Measurements from ENCODE around the gene GPR26. TPM values are rescaled to one million over a fixed set of nuclear protein-coding genes. Genes with fewer than 3 reads are reported as not detected.
"Not testable (repeated sequence)": the region's sequence is repeated elsewhere in the genome, so short reads cannot be mapped to it uniquely, and the experiment has no call there.

Gene GPR26
- total RNA-seq, 1 experiment from 2014 or later = not detected

GRCh38 chr10:123715546-123715945, 49.4 kb downstream of the GPR26 start:
- Histone ChIP-seq H3K4me1 (no peaks in the 10 kb centered on the region), H3K27ac (no peak overlapping the region), H3K4me3 (no peak overlapping the region), H3K27me3 (no peaks in the 10 kb centered on the region), H3K36me3 (no peaks in the 10 kb centered on the region), H3K9me3 (replicated peaks) (no peaks in the 10 kb centered on the region)
- DNase-seq = no peak

GRCh38 chr10:123717336-123717735, 51.2 kb downstream of the GPR26 start:
- no peak for DNase-seq
- Histone ChIP-seq H3K36me3 (no peaks in the 10 kb centered on the region), H3K27ac (no peak overlapping the region), H3K4me1 (no peaks in the 10 kb centered on the region), H3K27me3 (no peaks in the 10 kb centered on the region), H3K4me3 (no peak overlapping the region), H3K9me3 (replicated peaks) (no peaks in the 10 kb centered on the region)

- no peak for DNase-seq
- Histone ChIP-seq H3K27me3 (no peaks in the 10 kb centered on the region), H3K27ac (no peak overlapping the region), H3K4me3 (no peak overlapping the region), H3K9me3 (replicated peaks) (no peaks in the 10 kb centered on the region), H3K36me3 (no peaks in the 10 kb centered on the region), H3K4me1 (no peaks in the 10 kb centered on the region)
Observed at GRCh38 chr10:123718544-123719060, 52.4 kb downstream of the GPR26 start.

- Histone ChIP-seq H3K27ac (no peak overlapping the region), H3K9me3 (replicated peaks) (no peaks in the 10 kb centered on the region), H3K4me3 (no peak overlapping the region), H3K36me3 (no peaks in the 10 kb centered on the region), H3K4me1 (no peaks in the 10 kb centered on the region), H3K27me3 (no peaks in the 10 kb centered on the region)
- no peak for DNase-seq
Observed at GRCh38 chr10:123720536-123720935, 54.4 kb downstream of the GPR26 start.

GRCh38 chr10:123721441-123722049, 55.4 kb downstream of the GPR26 start:
- Histone ChIP-seq H3K4me1 (no peaks in the 10 kb centered on the region), H3K9me3 (replicated peaks) (no peaks in the 10 kb centered on the region), H3K4me3 (no peak overlapping the region), H3K27ac (no peak overlapping the region), H3K36me3 (no peaks in the 10 kb centered on the region), H3K27me3 (no peaks in the 10 kb centered on the region)
- DNase-seq = no peak

- H3K4me3 ChIP-seq = no peak overlapping the region
- no peaks in the 10 kb centered on the region for H3K36me3 ChIP-seq
- H3K27ac ChIP-seq = no peak overlapping the region
- no peak for DNase-seq
- no peaks in the 10 kb centered on the region for H3K4me1 ChIP-seq
- H3K9me3 ChIP-seq (replicated peaks) = no peaks in the 10 kb centered on the region
- no peaks in the 10 kb centered on the region for H3K27me3 ChIP-seq
Observed at GRCh38 chr10:123722351-123722750, 56.2 kb downstream of the GPR26 start.

- Histone ChIP-seq H3K4me3 (no peak overlapping the region), H3K4me1 (no peaks in the 10 kb centered on the region), H3K27me3 (no peaks in the 10 kb centered on the region), H3K36me3 (no peaks in the 10 kb centered on the region), H3K27ac (no peak overlapping the region), H3K9me3 (replicated peaks) (no peaks in the 10 kb centered on the region)
- no peak for DNase-seq
Observed at GRCh38 chr10:123724747-123725146, 58.6 kb downstream of the GPR26 start.

- H3K4me1 ChIP-seq = no peaks in the 10 kb centered on the region
- H3K36me3 ChIP-seq = no peaks in the 10 kb centered on the region
Observed at GRCh38 chr10:123726381-123726780, 60.2 kb downstream of the GPR26 start.

GRCh38 chr10:123726836-123727235, 60.7 kb downstream of the GPR26 start:
- no peak for DNase-seq
- Histone ChIP-seq H3K4me3 (no peak overlapping the region), H3K36me3 (no peaks in the 10 kb centered on the region), H3K27me3 (no peaks in the 10 kb centered on the region), H3K9me3 (replicated peaks) (no peaks in the 10 kb centered on the region), H3K27ac (no peak overlapping the region), H3K4me1 (no peaks in the 10 kb centered on the region)

More at GRCh38 chr10:123726381-123726780, 60.2 kb downstream of the GPR26 start:
- no peak for DNase-seq
- no peaks in the 10 kb centered on the region for H3K9me3 ChIP-seq (replicated peaks)
- H3K27ac ChIP-seq = no peak overlapping the region
- H3K4me3 ChIP-seq = no peak overlapping the region
- H3K27me3 ChIP-seq = no peaks in the 10 kb centered on the region

GRCh38 chr10:123729523-123729922, 63.4 kb downstream of the GPR26 start:
- no peak for DNase-seq

GRCh38 chr10:123736917-123737316, 70.8 kb downstream of the GPR26 start:
- H3K36me3 ChIP-seq; H3K9me3 ChIP-seq (replicated peaks); H3K27me3 ChIP-seq; H3K4me1 ChIP-seq; H3K27ac ChIP-seq; H3K4me3 ChIP-seq; DNase-seq: not testable (repeated sequence)

More at GRCh38 chr10:123729523-123729922, 63.4 kb downstream of the GPR26 start:
- Histone ChIP-seq H3K27me3 (no peaks in the 10 kb centered on the region), H3K27ac (no peak overlapping the region), H3K9me3 (replicated peaks) (no peaks in the 10 kb centered on the region), H3K4me1 (no peaks in the 10 kb centered on the region), H3K4me3 (no peak overlapping the region), H3K36me3 (no peaks in the 10 kb centered on the region)

- H3K27me3 ChIP-seq = no peaks in the 10 kb centered on the region
- no peak for DNase-seq
- H3K36me3 ChIP-seq = no peaks in the 10 kb centered on the region
- no peaks in the 10 kb centered on the region for H3K9me3 ChIP-seq (replicated peaks)
- H3K4me3 ChIP-seq = no peak overlapping the region
- H3K27ac ChIP-seq = no peak overlapping the region
- H3K4me1 ChIP-seq = no peaks in the 10 kb centered on the region
Observed at GRCh38 chr10:123741146-123741545, 75.0 kb downstream of the GPR26 start.

- Histone ChIP-seq H3K27ac (no peak overlapping the region), H3K4me1 (no peaks in the 10 kb centered on the region), H3K4me3 (no peak overlapping the region), H3K36me3 (no peaks in the 10 kb centered on the region), H3K27me3 (no peaks in the 10 kb centered on the region), H3K9me3 (replicated peaks) (no peaks in the 10 kb centered on the region)
- DNase-seq = no peak
Observed at GRCh38 chr10:123741711-123742110, 75.6 kb downstream of the GPR26 start.

- no peaks in the 10 kb centered on the region for H3K27me3 ChIP-seq
Observed at GRCh38 chr10:123742751-123743440, 76.7 kb downstream of the GPR26 start.

GRCh38 chr10:123743441-123744223, 77.5 kb downstream of the GPR26 start:
- no peaks in the 10 kb centered on the region for H3K4me1 ChIP-seq
- no peak overlapping the region for H3K27ac ChIP-seq
- H3K9me3 ChIP-seq (replicated peaks) = no peaks in the 10 kb centered on the region
- no peak overlapping the region for H3K4me3 ChIP-seq
- no peaks in the 10 kb centered on the region for H3K27me3 ChIP-seq
- H3K36me3 ChIP-seq = no peaks in the 10 kb centered on the region
- no peak for DNase-seq

More at GRCh38 chr10:123742751-123743440, 76.7 kb downstream of the GPR26 start:
- no peak for DNase-seq
- no peaks in the 10 kb centered on the region for H3K4me1 ChIP-seq
- no peaks in the 10 kb centered on the region for H3K36me3 ChIP-seq
- no peak overlapping the region for H3K4me3 ChIP-seq
- H3K9me3 ChIP-seq (replicated peaks) = no peaks in the 10 kb centered on the region
- no peak overlapping the region for H3K27ac ChIP-seq
